Stomach (tissue), 4 donors: Measurements from ENCODE around the gene SMC2.

ENCODE experiments used
- CTCF ChIP-seq, 7 experiments: fragments of 450-650 bp in 4 of 7; fragments of 200-600 bp in 3 of 7; sonication (generic) in 3 of 7; IDR thresholded peaks; one replicate each; pipeline ENCODE4 v1.5.1; 2016 to 2019; ENCODE audit warnings: antibody characterized with exemption in 7 of 7, control low read depth in 2 of 7, mild to moderate bottlenecking in 1 of 7
- EP300 ChIP-seq: sonication (generic); formaldehyde crosslinking; IDR thresholded peaks from one replicate; pipeline ENCODE4 v1.6.1; 2017; ENCODE audit warnings: antibody characterized with exemption
- POLR2A ChIP-seq, 4 donors: fragments of 450-650 bp; IDR thresholded peaks; one replicate each; pipeline ENCODE4 v1.6.1; 2016; ENCODE audit warnings: antibody characterized with exemption in 4 of 4, control low read depth in 2 of 4, mild to moderate bottlenecking in 1 of 4, moderate library complexity in 1 of 4
- POLR2AphosphoS5 ChIP-seq, 3 donors: sonication (generic); formaldehyde crosslinking; IDR thresholded peaks; one replicate each; pipeline ENCODE4 v1.6.1; 2016; ENCODE audit warnings: antibody characterized with exemption in 3 of 3

- no peak for TF ChIP-seq CTCF (IDR thresholded peaks at IDR 0.05)
- no peak for TF ChIP-seq POLR2A (IDR thresholded peaks at IDR 0.05)
- TF ChIP-seq POLR2AphosphoS5 (IDR thresholded peaks at IDR 0.05) = no peak
- TF ChIP-seq EP300 = no peak
These were observed 25.6 kb upstream of the SMC2 start for GRCh38 chr9:104068546-104068945.
